ENCODE results near the gene MVB12A.

MVB12A gene

GRCh38 chr19:17436094-17436873 lies 16.4 kb downstream of the MVB12A start:
- no peaks in the 10 kb centered on the region for H3K4me1 ChIP-seq (ENCODE audit: control insufficient read depth in 2 of 2, insufficient read depth in 1 of 2, low read depth in 1 of 2, low read length in 2 of 2)
- H2BK5ac ChIP-seq (ENCODE audit: low read length) = no peak overlapping the region
- no CpG with 5 or more reads among the region's 25 CpGs for WGBS, 2 donors (ENCODE audit: extremely low coverage in 2 of 2, insufficient read length in 2 of 2, insufficient replicate concordance in 1 of 2)
- H3K9me3 ChIP-seq (replicated peaks in 1 of 2; ENCODE audit: control insufficient read depth in 2 of 2, insufficient read depth in 1 of 2, low read depth in 1 of 2, low read length in 2 of 2) = peaks cover 0 to 3% of the 10 kb centered on the region in 2 donors
- H2AK5ac ChIP-seq (ENCODE audit: low read depth, low read length) = no peak overlapping the region
- H3K36me3 ChIP-seq (replicated peaks in 1 of 2; ENCODE audit: control insufficient read depth in 2 of 2, insufficient read depth in 2 of 2, low read length in 2 of 2) = peaks cover 0 to 3% of the 10 kb centered on the region in 2 donors
- H4K91ac ChIP-seq (ENCODE audit: low read depth, low read length, poor library complexity) = no peak overlapping the region
- peaks cover 3% of the 10 kb centered on the region for H3K79me1 ChIP-seq (ENCODE audit: low read depth, low read length)
- H3K4ac ChIP-seq (ENCODE audit: low read length) = no peak overlapping the region
- H2BK120ac ChIP-seq (ENCODE audit: low read depth, low read length) = peak overlapping the region; percentile 42
- no peak overlapping the region for H3K27ac ChIP-seq (replicated peaks; ENCODE audit: low read length)
- no peak overlapping the region for H2BK12ac ChIP-seq (ENCODE audit: low read length)
- no peak overlapping the region for H3K14ac ChIP-seq (ENCODE audit: low read length)
- no peak overlapping the region for H3K4me2 ChIP-seq (ENCODE audit: insufficient read depth, low read length, poor library complexity, severe bottlenecking)
- H2AFZ ChIP-seq (ENCODE audit: low read length) = no peak overlapping the region
- H3K27me3 ChIP-seq (ENCODE audit: control insufficient read depth in 3 of 3, insufficient read depth in 3 of 3, low read depth in 1 of 3, low read length in 3 of 3) = no peaks in the 10 kb centered on the region
- H3K23ac ChIP-seq (ENCODE audit: low read depth, low read length, poor library complexity) = peak overlapping the region; percentile 51
- DNase-seq (ENCODE audit: low spot score) = no peak
- no peak overlapping the region for H3K9ac ChIP-seq (ENCODE audit: low read depth, low read length, poor library complexity)
- H4K8ac ChIP-seq (ENCODE audit: low read depth, low read length) = no peak overlapping the region
- H3K18ac ChIP-seq (ENCODE audit: low read length) = no peak overlapping the region
- H3K4me3 ChIP-seq (ENCODE audit: low read length in 2 of 2) = no peak overlapping the region
- no peak overlapping the region for H2BK15ac ChIP-seq (ENCODE audit: low read length)

GRCh38 chr19:17436874-17437267 lies 17.0 kb downstream of the MVB12A start:
- no peaks in the 10 kb centered on the region for H3K27me3 ChIP-seq (ENCODE audit: control insufficient read depth in 3 of 3, insufficient read depth in 3 of 3, low read depth in 1 of 3, low read length in 3 of 3)
- WGBS, 2 donors (ENCODE audit: extremely low coverage in 2 of 2, insufficient read length in 2 of 2, insufficient replicate concordance in 1 of 2) = no CpG with 5 or more reads among the region's 7 CpGs
- H2AK5ac ChIP-seq (ENCODE audit: low read depth, low read length) = no peak overlapping the region
- no peak overlapping the region for H3K18ac ChIP-seq (ENCODE audit: low read length)
- H3K9ac ChIP-seq (ENCODE audit: low read depth, low read length, poor library complexity) = no peak overlapping the region
- no peak for DNase-seq (ENCODE audit: low spot score)
- H3K4ac ChIP-seq (ENCODE audit: low read length) = no peak overlapping the region
- H2AFZ ChIP-seq (ENCODE audit: low read length) = no peak overlapping the region
- no peaks in the 10 kb centered on the region for H3K4me1 ChIP-seq (ENCODE audit: control insufficient read depth in 2 of 2, insufficient read depth in 1 of 2, low read depth in 1 of 2, low read length in 2 of 2)
- no peak overlapping the region for H2BK12ac ChIP-seq (ENCODE audit: low read length)
- no peak overlapping the region for H2BK120ac ChIP-seq (ENCODE audit: low read depth, low read length)
- no peak overlapping the region for H3K27ac ChIP-seq (replicated peaks; ENCODE audit: low read length)
- no peak overlapping the region for H3K14ac ChIP-seq (ENCODE audit: low read length)
- H4K8ac ChIP-seq (ENCODE audit: low read depth, low read length) = no peak overlapping the region
- peaks cover 3% of the 10 kb centered on the region for H3K79me1 ChIP-seq (ENCODE audit: low read depth, low read length)
- no peak overlapping the region for H3K23ac ChIP-seq (ENCODE audit: low read depth, low read length, poor library complexity)
- H2BK5ac ChIP-seq (ENCODE audit: low read length) = no peak overlapping the region
- H3K9me3 ChIP-seq (replicated peaks in 1 of 2; ENCODE audit: control insufficient read depth in 2 of 2, insufficient read depth in 1 of 2, low read depth in 1 of 2, low read length in 2 of 2) = peaks cover 0 to 3% of the 10 kb centered on the region in 2 donors
- H3K4me2 ChIP-seq (ENCODE audit: insufficient read depth, low read length, poor library complexity, severe bottlenecking) = no peak overlapping the region
- no peak overlapping the region for H4K91ac ChIP-seq (ENCODE audit: low read depth, low read length, poor library complexity)
- H3K36me3 ChIP-seq (replicated peaks in 1 of 2; ENCODE audit: control insufficient read depth in 2 of 2, insufficient read depth in 2 of 2, low read length in 2 of 2) = peaks cover 0 to 3% of the 10 kb centered on the region in 2 donors
- no peak overlapping the region for H3K4me3 ChIP-seq (ENCODE audit: low read length in 2 of 2)
- H2BK15ac ChIP-seq (ENCODE audit: low read length) = no peak overlapping the region

DNA sequence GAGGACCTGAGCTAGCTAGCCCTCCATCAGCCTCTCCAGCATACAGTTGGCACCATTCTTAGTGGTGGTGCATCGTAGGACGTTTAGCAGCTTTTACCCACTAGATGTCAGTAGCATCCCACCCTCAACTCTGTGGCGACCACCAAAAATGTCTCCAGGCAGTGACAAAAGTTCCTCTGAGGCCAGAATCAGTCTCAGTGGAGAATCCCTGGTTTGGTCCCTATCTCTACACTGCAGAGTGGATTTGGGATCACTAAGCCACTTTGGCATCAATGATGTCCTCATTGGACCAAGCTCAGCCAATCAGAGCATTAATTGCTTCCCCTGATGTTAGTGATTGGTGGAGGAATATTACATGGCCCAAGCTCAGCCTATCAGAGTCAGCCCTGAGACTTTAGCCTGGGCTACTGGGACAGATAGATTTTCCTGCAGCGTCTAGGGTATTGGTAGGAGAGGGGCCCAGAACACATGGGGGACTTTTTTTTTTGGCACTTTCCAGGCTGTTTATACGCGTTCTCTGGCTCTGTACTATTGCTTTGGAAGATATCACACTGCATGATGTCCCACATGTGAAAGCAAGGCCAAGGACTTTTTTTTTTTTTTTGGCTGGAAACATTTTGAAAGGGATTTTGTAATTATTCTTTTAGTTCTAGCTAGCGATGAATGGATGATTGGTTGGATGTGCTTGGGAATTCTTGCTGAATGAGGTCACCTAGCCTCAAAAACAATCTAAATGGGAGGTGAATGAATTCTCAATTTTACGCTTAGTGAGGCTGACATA lies 21.6 kb downstream of the MVB12A start:
- Histone ChIP-seq H3K4ac (ENCODE audit: low read length) (no peak overlapping the region), H3K4me2 (ENCODE audit: insufficient read depth, low read length, poor library complexity, severe bottlenecking) (no peak overlapping the region), H3K14ac (ENCODE audit: low read length) (no peak overlapping the region), H3K9me3 (replicated peaks in 1 of 2; ENCODE audit: control insufficient read depth in 2 of 2, insufficient read depth in 1 of 2, low read depth in 1 of 2, low read length in 2 of 2) (no peaks in the 10 kb centered on the region), H3K79me1 (ENCODE audit: low read depth, low read length) (no peaks in the 10 kb centered on the region), H3K4me3 (ENCODE audit: low read length in 2 of 2) (no peak overlapping the region), H2AK5ac (ENCODE audit: low read depth, low read length) (no peak overlapping the region), H3K4me1 (ENCODE audit: control insufficient read depth in 2 of 2, insufficient read depth in 1 of 2, low read depth in 1 of 2, low read length in 2 of 2) (no peaks in the 10 kb centered on the region), H2AFZ (ENCODE audit: low read length) (no peak overlapping the region), H4K91ac (ENCODE audit: low read depth, low read length, poor library complexity) (no peak overlapping the region), H4K8ac (ENCODE audit: low read depth, low read length) (no peak overlapping the region), H3K27ac (replicated peaks; ENCODE audit: low read length) (no peak overlapping the region), H3K9ac (ENCODE audit: low read depth, low read length, poor library complexity) (no peak overlapping the region), H2BK15ac (ENCODE audit: low read length) (no peak overlapping the region), H2BK5ac (ENCODE audit: low read length) (no peak overlapping the region), H3K18ac (ENCODE audit: low read length) (no peak overlapping the region), H2BK12ac (ENCODE audit: low read length) (no peak overlapping the region), H3K27me3 (ENCODE audit: control insufficient read depth in 3 of 3, insufficient read depth in 3 of 3, low read depth in 1 of 3, low read length in 3 of 3) (no peaks in the 10 kb centered on the region), H3K23ac (ENCODE audit: low read depth, low read length, poor library complexity) (no peak overlapping the region), H3K36me3 (replicated peaks in 1 of 2; ENCODE audit: control insufficient read depth in 2 of 2, insufficient read depth in 2 of 2, low read length in 2 of 2) (no peaks in the 10 kb centered on the region), H2BK120ac (ENCODE audit: low read depth, low read length) (no peak overlapping the region)
- WGBS, 2 donors (ENCODE audit: extremely low coverage in 2 of 2, insufficient read length in 2 of 2, insufficient replicate concordance in 1 of 2) = no CpG with 5 or more reads among the region's 8 CpGs
- no peak for DNase-seq (ENCODE audit: low spot score)

GRCh38 chr19:17445526-17446165 lies 25.8 kb downstream of the MVB12A start:
- no peak overlapping the region for H3K9ac ChIP-seq (ENCODE audit: low read depth, low read length, poor library complexity)
- H3K18ac ChIP-seq (ENCODE audit: low read length) = no peak overlapping the region
- H3K23ac ChIP-seq (ENCODE audit: low read depth, low read length, poor library complexity) = no peak overlapping the region
- H2AK5ac ChIP-seq (ENCODE audit: low read depth, low read length) = no peak overlapping the region
- H3K9me3 ChIP-seq (replicated peaks in 1 of 2; ENCODE audit: control insufficient read depth in 2 of 2, insufficient read depth in 1 of 2, low read depth in 1 of 2, low read length in 2 of 2) = no peaks in the 10 kb centered on the region
- peaks cover 0 to 11% (median 0%) of the 10 kb centered on the region in 3 experiments for H3K27me3 ChIP-seq (ENCODE audit: control insufficient read depth in 3 of 3, insufficient read depth in 3 of 3, low read depth in 1 of 3, low read length in 3 of 3)
- no peak overlapping the region for H3K27ac ChIP-seq (replicated peaks; ENCODE audit: low read length)
- WGBS, 2 donors (ENCODE audit: extremely low coverage in 2 of 2, insufficient read length in 2 of 2, insufficient replicate concordance in 1 of 2) = 100% methylated on average over 1 of the region's 1 CpG; no CpG with 5 or more reads in 1 of the 2 donors
- no peak overlapping the region for H4K8ac ChIP-seq (ENCODE audit: low read depth, low read length)
- H3K36me3 ChIP-seq (replicated peaks in 1 of 2; ENCODE audit: control insufficient read depth in 2 of 2, insufficient read depth in 2 of 2, low read length in 2 of 2) = no peaks in the 10 kb centered on the region
- H2BK12ac ChIP-seq (ENCODE audit: low read length) = no peak overlapping the region
- H2BK5ac ChIP-seq (ENCODE audit: low read length) = no peak overlapping the region
- H2BK120ac ChIP-seq (ENCODE audit: low read depth, low read length) = no peak overlapping the region
- H2AFZ ChIP-seq (ENCODE audit: low read length) = no peak overlapping the region
- DNase-seq (ENCODE audit: low spot score) = no peak
- H4K91ac ChIP-seq (ENCODE audit: low read depth, low read length, poor library complexity) = no peak overlapping the region
- no peak overlapping the region for H3K4ac ChIP-seq (ENCODE audit: low read length)
- H3K4me2 ChIP-seq (ENCODE audit: insufficient read depth, low read length, poor library complexity, severe bottlenecking) = no peak overlapping the region
- H3K79me1 ChIP-seq (ENCODE audit: low read depth, low read length) = no peaks in the 10 kb centered on the region
- peaks cover 0 to 2% of the 10 kb centered on the region in 2 donors for H3K4me1 ChIP-seq (ENCODE audit: control insufficient read depth in 2 of 2, insufficient read depth in 1 of 2, low read depth in 1 of 2, low read length in 2 of 2)
- H3K4me3 ChIP-seq (ENCODE audit: low read length in 2 of 2) = no peak overlapping the region
- no peak overlapping the region for H3K14ac ChIP-seq (ENCODE audit: low read length)
- no peak overlapping the region for H2BK15ac ChIP-seq (ENCODE audit: low read length)

All from neuronal stem cell (in vitro differentiated cells).